ENCODE results near the gene AFF2.

DNA sequence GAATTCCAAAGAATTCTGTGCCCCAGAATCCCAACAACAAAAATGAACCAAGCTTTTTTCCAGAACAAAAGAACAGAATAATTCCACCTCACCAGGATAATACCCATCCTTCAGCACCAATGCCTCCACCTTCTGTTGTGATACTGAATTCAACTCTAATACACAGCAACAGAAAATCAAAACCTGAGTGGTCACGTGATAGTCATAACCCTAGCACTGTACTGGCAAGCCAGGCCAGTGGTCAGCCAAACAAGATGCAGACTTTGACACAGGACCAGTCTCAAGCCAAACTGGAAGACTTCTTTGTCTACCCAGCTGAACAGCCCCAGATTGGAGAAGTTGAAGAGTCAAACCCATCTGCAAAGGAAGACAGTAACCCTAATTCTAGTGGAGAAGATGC is 161.6 kb downstream of the AFF2 start:
- TF ChIP-seq POLR2A (IDR thresholded peaks at IDR 0.05), result no peak
- TF ChIP-seq, protein P1, sequence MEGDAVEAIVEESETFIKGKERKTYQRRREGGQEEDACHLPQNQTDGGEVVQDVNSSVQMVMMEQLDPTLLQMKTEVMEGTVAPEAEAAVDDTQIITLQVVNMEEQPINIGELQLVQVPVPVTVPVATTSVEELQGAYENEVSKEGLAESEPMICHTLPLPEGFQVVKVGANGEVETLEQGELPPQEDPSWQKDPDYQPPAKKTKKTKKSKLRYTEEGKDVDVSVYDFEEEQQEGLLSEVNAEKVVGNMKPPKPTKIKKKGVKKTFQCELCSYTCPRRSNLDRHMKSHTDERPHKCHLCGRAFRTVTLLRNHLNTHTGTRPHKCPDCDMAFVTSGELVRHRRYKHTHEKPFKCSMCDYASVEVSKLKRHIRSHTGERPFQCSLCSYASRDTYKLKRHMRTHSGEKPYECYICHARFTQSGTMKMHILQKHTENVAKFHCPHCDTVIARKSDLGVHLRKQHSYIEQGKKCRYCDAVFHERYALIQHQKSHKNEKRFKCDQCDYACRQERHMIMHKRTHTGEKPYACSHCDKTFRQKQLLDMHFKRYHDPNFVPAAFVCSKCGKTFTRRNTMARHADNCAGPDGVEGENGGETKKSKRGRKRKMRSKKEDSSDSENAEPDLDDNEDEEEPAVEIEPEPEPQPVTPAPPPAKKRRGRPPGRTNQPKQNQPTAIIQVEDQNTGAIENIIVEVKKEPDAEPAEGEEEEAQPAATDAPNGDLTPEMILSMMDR (IDR thresholded peaks at IDR 0.05), result no peak
